PFSK-1 (cell line): Measurements from ENCODE around the gene HLCS.

Experiments used
- FOXP2 ChIP-seq: optimal IDR thresholded peaks from 2 replicates; pipeline ENCODE3; 2011; ENCODE audit warnings: borderline replicate concordance, control low read depth, inconsistent platforms; ENCODE audit not compliant: insufficient read depth; ENCODE audit errors: extremely low read length, extremely low read depth
- POLR2AphosphoS5 ChIP-seq: IDR thresholded peaks from 2 replicates; pipeline ENCODE4 v1.6.1; 2012; ENCODE audit warnings: low read depth, mild to moderate bottlenecking, control low read depth, low read length, moderate library complexity
- REST ChIP-seq, 2 experiments: IDR thresholded peaks; 2 replicates each; pipeline versions ENCODE4 v1.6.1 to v1.8.0; 2011 to 2012; ENCODE audit warnings: low read depth in 2 of 2, low read length in 2 of 2, control low read depth in 1 of 2, inconsistent platforms in 1 of 2, mild to moderate bottlenecking in 1 of 2, moderate library complexity in 1 of 2; ENCODE audit not compliant: insufficient read depth in 1 of 2
- SIN3A ChIP-seq: IDR thresholded peaks from 2 replicates; pipeline ENCODE4 v1.6.1; 2012; ENCODE audit warnings: mild to moderate bottlenecking, low read length, moderate library complexity, borderline replicate concordance; ENCODE audit not compliant: insufficient read depth
- TAF1 ChIP-seq: IDR thresholded peaks from 2 replicates; pipeline ENCODE4 v1.6.1; 2012; ENCODE audit warnings: low read length, control low read depth, borderline replicate concordance; ENCODE audit not compliant: insufficient read depth

Gene HLCS

DNA sequence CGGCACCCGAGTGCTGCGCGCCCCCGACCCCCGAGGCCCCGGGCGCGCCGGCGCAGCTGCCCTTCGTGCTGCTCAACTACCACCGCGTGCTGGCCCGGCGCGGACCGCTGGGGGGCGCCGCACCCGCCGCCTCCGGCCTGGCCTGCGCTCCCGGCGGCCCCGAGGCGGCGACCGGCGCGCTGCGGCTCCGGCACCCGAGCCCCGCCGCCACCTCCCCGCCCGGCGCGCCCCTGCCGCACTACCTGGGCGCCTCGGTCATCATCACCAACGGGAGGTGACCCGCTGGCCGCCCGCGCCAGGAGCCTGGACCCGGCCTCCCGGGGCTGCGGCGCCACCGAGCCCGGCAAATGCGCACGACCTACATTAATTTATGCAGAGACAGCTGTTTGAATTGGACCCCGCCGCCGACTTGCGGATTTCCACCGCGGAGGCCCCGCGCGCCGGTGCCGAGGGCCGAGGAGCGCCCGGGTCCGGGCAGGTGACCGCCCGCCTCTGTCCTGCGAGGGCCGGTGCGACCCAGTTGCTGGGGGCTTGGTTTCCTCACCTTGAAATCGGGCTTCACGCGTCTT, 218.6 kb downstream of the HLCS start:
- TF ChIP-seq SIN3A (no peak), FOXP2 (no peak)

DNA sequence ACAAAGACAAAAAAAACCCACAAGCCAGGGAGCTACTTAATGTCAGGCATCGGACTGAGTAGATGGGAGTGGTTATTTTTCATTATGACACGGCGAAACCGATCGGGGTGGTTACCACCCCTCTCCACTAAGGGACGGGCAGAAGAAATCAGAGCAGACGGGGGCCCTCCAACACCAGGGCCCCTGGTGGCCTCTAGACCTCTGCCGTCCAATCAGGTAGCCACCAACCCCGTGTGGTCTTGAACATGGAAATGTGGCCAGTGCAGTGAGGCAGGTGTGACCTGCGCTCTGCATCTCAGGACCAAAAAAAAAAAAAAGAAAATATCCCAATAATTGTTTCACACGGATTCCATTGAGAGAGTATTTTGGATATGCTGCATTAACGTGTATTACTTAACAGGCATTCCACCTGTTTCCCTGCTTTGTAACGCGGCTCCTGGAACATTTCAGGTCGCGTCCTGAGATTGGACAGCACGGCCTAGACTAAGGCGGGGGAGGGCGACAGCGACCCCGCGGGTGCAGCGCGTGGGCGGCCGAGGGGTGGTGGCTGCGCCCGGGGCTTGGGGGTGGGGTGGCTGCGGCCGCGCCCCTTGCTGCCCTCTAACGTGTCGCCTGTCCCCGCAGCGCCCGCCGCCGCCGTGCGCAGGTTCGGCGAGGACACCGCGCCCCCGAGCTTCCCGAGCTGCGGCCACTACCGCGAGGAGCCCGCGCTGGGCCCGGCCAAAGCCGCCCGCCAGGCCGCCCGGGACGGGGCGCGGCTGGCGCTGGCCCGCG, 219.2 kb downstream of the HLCS start:
- no peak for TF ChIP-seq TAF1
- TF ChIP-seq REST (IDR thresholded peaks at IDR 0.05; ENCODE audit: insufficient read depth in 1 of 2, low read depth in 2 of 2, low read length in 2 of 2), result no peak
- no peak for TF ChIP-seq FOXP2
- TF ChIP-seq SIN3A, result no peak
- TF ChIP-seq POLR2AphosphoS5, result no peak

- TF ChIP-seq SIN3A, result no peak
- no peak for TF ChIP-seq TAF1
- no peak for TF ChIP-seq REST (IDR thresholded peaks at IDR 0.05; ENCODE audit: insufficient read depth in 1 of 2, low read depth in 2 of 2, low read length in 2 of 2)
- TF ChIP-seq FOXP2, result no peak
- no peak for TF ChIP-seq POLR2AphosphoS5
Observed at GRCh38 chr21:36745459-36745858, 221.0 kb downstream of the HLCS start.

DNA sequence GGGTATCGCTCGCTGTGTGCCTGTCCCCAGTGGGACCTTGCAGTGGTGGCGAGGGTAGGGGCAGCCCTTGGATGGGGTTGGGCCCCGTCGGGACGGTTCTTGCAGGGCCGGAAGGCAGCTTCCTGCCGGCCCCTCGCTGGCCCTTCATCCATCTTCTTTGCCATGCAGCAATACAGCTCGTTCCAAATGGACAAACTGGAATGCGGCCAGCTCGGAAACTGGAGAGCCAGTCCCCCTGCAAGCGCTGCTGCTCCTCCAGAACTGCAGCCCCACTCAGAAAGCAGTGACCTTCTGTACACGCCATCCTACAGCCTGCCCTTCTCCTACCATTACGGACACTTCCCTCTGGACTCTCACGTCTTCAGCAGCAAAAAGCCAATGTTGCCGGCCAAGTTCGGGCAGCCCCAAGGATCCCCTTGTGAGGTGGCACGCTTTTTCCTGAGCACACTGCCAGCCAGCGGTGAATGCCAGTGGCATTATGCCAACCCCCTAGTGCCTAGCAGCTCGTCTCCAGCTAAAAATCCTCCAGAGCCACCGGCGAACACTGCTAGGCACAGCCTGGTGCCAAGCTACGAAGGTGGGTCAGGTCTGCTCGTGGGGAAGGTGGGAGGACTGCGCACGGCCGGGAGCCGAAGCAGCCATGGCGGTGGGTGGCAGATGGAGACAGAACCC, 221.8 kb downstream of the HLCS start:
- no peak for TF ChIP-seq TAF1
- no peak for TF ChIP-seq POLR2AphosphoS5
- TF ChIP-seq SIN3A, result no peak
- no peak for TF ChIP-seq FOXP2
- no peak for TF ChIP-seq REST (IDR thresholded peaks at IDR 0.05; ENCODE audit: insufficient read depth in 1 of 2, low read depth in 2 of 2, low read length in 2 of 2)

DNA sequence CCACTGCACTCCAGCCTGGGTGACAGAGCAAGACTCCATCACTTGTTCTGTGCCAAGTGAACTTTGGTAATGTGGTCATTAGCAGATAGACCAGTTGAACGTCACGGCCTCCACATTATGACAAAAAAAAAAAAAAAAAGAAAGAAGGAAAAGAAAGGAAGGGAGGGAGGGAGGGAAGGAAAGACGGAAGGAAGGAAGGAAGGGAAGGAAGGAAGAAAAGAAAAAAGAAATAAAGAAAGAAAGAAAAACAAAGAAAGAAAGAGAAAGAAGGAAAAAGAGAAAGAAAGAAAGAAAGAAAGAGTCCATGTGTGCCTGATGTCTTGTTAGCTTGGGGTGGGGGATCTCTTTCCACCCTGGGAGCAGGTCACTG, 222.3 kb downstream of the HLCS start:
- no peak for TF ChIP-seq REST (IDR thresholded peaks at IDR 0.05; ENCODE audit: insufficient read depth in 1 of 2, low read depth in 2 of 2, low read length in 2 of 2)
- no peak for TF ChIP-seq TAF1
- no peak for TF ChIP-seq POLR2AphosphoS5
- TF ChIP-seq SIN3A, result no peak
- no peak for TF ChIP-seq FOXP2
